Right lobe of liver (tissue), 6 donors: ENCODE data around the gene GNG14. TPM values are rescaled to one million over a fixed set of nuclear protein-coding genes. Genes with fewer than 3 reads are reported as not detected.

ENCODE experiments used
- ATAC-seq, 4 donors: fragments of 200-7000 bp; cut with Tn5 transposase; one replicate each; pipeline ENCODE4 v1.9.1; 2020; ENCODE audit warnings: mild to moderate bottlenecking in 4 of 4, moderate library complexity in 4 of 4
- DNase-seq, 3 donors: peaks; one replicate each; pipeline ENCODE4 v3.0.0-alpha.2; 2020
- H3K27ac ChIP-seq, 3 donors: fragments of 200-600 bp; one replicate each; pipeline ENCODE4 v1.8.0; 2022
- H3K27me3 ChIP-seq, 2 donors: fragments of 200-600 bp; one replicate each; pipeline ENCODE4 v1.8.0; 2022
- H3K36me3 ChIP-seq, 4 donors: fragments of 200-600 bp; sonication (generic) in 1 of 4; one replicate each; pipeline versions ENCODE4 v1.5.1 to v1.8.0; 2017 to 2022; ENCODE audit warnings: control low read depth in 1 of 4
- H3K4me1 ChIP-seq, 4 donors: fragments of 200-600 bp; sonication (generic) in 1 of 4; one replicate each; pipeline versions ENCODE4 v1.5.1 to v1.8.0; 2017 to 2022; ENCODE audit warnings: control low read depth in 1 of 4
- H3K4me3 ChIP-seq, 3 donors: fragments of 200-600 bp; one replicate each; pipeline ENCODE4 v1.8.0; 2022
- H3K9me3 ChIP-seq, 4 donors: fragments of 200-600 bp; sonication (generic) in 1 of 4; one replicate each; pipeline versions ENCODE4 v1.5.1 to v1.8.0; 2017 to 2022; ENCODE audit warnings: control low read depth in 1 of 4
- CTCF ChIP-seq, 4 donors: fragments of 200-600 bp in 3 of 4; fragments of 450-650 bp in 1 of 4; IDR thresholded peaks; one replicate each; pipeline versions ENCODE4 v1.5.1 to v1.8.0; 2016 to 2022; ENCODE audit warnings: antibody characterized with exemption in 4 of 4, mild to moderate bottlenecking in 2 of 4
- POLR2A ChIP-seq: fragments of 450-650 bp; IDR thresholded peaks from one replicate; pipeline ENCODE4 v1.6.1; 2017; ENCODE audit warnings: antibody characterized with exemption, mild to moderate bottlenecking
- WGBS: methylation state at CpG from one replicate; pipeline ENCODE4 v1.1.6; 2018; ENCODE audit warnings: low coverage, low lambda C conversion rate; ENCODE audit not compliant: insufficient coverage; ENCODE audit errors: missing lambda C conversion rate; 5-methylcytosine and 5-hydroxymethylcytosine counted together
- intact Hi-C, 2 donors: fragments of 100-400 bp; cut with DNase I; formaldehyde crosslinking; loops; one replicate each; pipeline versions ENCODE4 v1.11.2 to v1.14.1; 2022
- total RNA-seq, 6 experiments: library from RNA; depleted of rRNA in 2 of 6; stranded (reverse); fragments of >200 nt in 2 of 6; fragmentation: NEBNext Ultra II Directional in 3 of 6; extraction: Animal tissue kit (Norgen Biotek cat#: 25700) in 3 of 6; gene quantifications; one replicate each; pipeline versions ENCODE4 v1.1.0 to v1.2.4, GENCODE V29; 2016 to 2023
- donor health status: DM: no; HTN: yes; CAD: no.
- donor health status: DM: no; HTN: no; CAD: no.
- donor health status: DM: no; HTN: no; CAD: no.
- donor health status: DM: no; HTN: yes; CAD: no.
- donor health status: DM: no; HTN: yes; CAD: no.

The GNG14 gene
- total RNA-seq, 6 experiments from 2014 or later: not detected

GRCh38 chr19:12666265-12667048 lies 21.3 kb upstream of the GNG14 start, which contains the start of the genes MAN2B1 and WDR83:
MAN2B1 (minus strand) TSS chr19:12666742; CDS start chr19:12666701, 41 bp downstream.
WDR83 (plus strand) TSS chr19:12666807; CDS start chr19:12669791, 2,984 bp downstream.
- intact Hi-C loops: loop anchor here in 1 of 2 donors (10.0 kb wide), 1 partner anchor 102 kb away; no protein-coding TSS in a partner anchor
- H3K36me3 ChIP-seq: peaks cover 0 to 23% (median under 1%) of the 10 kb centered on the region in 4 donors
- 0% methylated on average over 11 of the region's 46 CpGs for WGBS
- DNase-seq: peak; percentile 80 to 81 (median 80)
- H3K4me1 ChIP-seq: peaks cover 0 to 28% (median 12%) of the 10 kb centered on the region in 4 donors
- ATAC-seq: peak; percentile 79 to 86 (median 82)
- peak within 1 kb of the TSS; percentile 12 to 81 (median 65) for H3K27ac ChIP-seq
- H3K27me3 ChIP-seq: no peaks in the 10 kb centered on the region
- peak; percentile 30 for TF ChIP-seq POLR2A
- TF ChIP-seq CTCF (IDR thresholded peaks at IDR 0.05): no peak
- no peaks in the 10 kb centered on the region for H3K9me3 ChIP-seq
- H3K4me3 ChIP-seq: peak within 1 kb of the TSS; percentile 68 to 93 (median 83)

GRCh38 chr19:12667731-12668302 lies 20.0 kb upstream of the GNG14 start:
- no peaks in the 10 kb centered on the region for H3K9me3 ChIP-seq
- no peak for ATAC-seq
- H3K36me3 ChIP-seq: peaks cover 0 to 13% (median 0%) of the 10 kb centered on the region in 4 donors
- WGBS: 78% methylated on average over 2 of the region's 4 CpGs
- DNase-seq: no peak
- no peak for TF ChIP-seq CTCF (IDR thresholded peaks at IDR 0.05)
- no peak for TF ChIP-seq POLR2A
- no peak overlapping the region for H3K4me3 ChIP-seq
- intact Hi-C loops: loop anchor here in 1 of 2 donors (10.0 kb wide), 1 partner anchor 103 kb away; no protein-coding TSS in a partner anchor
- no peaks in the 10 kb centered on the region for H3K27me3 ChIP-seq
- H3K27ac ChIP-seq: no peak overlapping the region
- H3K4me1 ChIP-seq: peaks cover 0 to 28% (median 12%) of the 10 kb centered on the region in 4 donors

GRCh38 chr19:12668346-12668745 lies 19.5 kb upstream of the GNG14 start:
- TF ChIP-seq CTCF (IDR thresholded peaks at IDR 0.05) (no peak), POLR2A (no peak)
- Histone ChIP-seq H3K9me3 (no peaks in the 10 kb centered on the region), H3K4me1 (peaks cover 0 to 28% (median 12%) of the 10 kb centered on the region in 4 donors), H3K36me3 (peaks cover 0 to 13% (median 0%) of the 10 kb centered on the region in 4 donors), H3K27me3 (no peaks in the 10 kb centered on the region), H3K4me3 (peak overlapping the region; percentile 55 to 83 (median 63)), H3K27ac (peak overlapping the region in 1 of 3 donors; percentile 96)
- DNase-seq: no peak
- intact Hi-C loops: loop anchor here in 1 of 2 donors (10.0 kb wide), 1 partner anchor 104 kb away; no protein-coding TSS in a partner anchor
- no peak for ATAC-seq
- WGBS: 69% methylated on average over 6 of the region's 8 CpGs

GRCh38 chr19:12668932-12669269 lies 18.9 kb upstream of the GNG14 start:
- no peaks in the 10 kb centered on the region for H3K9me3 ChIP-seq
- peak overlapping the region; percentile 55 to 83 (median 63) for H3K4me3 ChIP-seq
- peaks cover 0 to 12% (median 1%) of the 10 kb centered on the region in 4 donors for H3K36me3 ChIP-seq
- peak overlapping the region; percentile 86 to 96 (median 93) for H3K27ac ChIP-seq
- intact Hi-C loops: loop anchor here in 1 of 2 donors (10.0 kb wide), 1 partner anchor 104 kb away; no protein-coding TSS in a partner anchor
- TF ChIP-seq CTCF (IDR thresholded peaks at IDR 0.05) (no peak), POLR2A (peak; percentile 16)
- peaks cover 0 to 28% (median 12%) of the 10 kb centered on the region in 4 donors for H3K4me1 ChIP-seq
- DNase-seq: peak in 2 of 3 donors; percentile 65 to 68
- peak; percentile 4 to 24 (median 10) for ATAC-seq
- WGBS: 0% methylated on average over 21 of the region's 24 CpGs
- H3K27me3 ChIP-seq: no peaks in the 10 kb centered on the region
